K562 (cell line): ENCODE results near the gene MASP1.

ENCODE experiments used
- TF ChIP-seq, protein P1 (sequence below), 3 experiments: IDR thresholded peaks in 2 of 3; conservative IDR thresholded peaks in 1 of 3; 2 replicates each; pipeline ENCODE4 v1.5.1; 2011 to 2012; ENCODE audit warnings: low read length in 3 of 3, mild to moderate bottlenecking in 3 of 3, control low read depth in 2 of 3, improper control_type of control experiment in 1 of 3, inconsistent platforms in 1 of 3, low read depth in 1 of 3, mixed read lengths in 1 of 3, moderate library complexity in 1 of 3; ENCODE audit not compliant: insufficient read depth in 2 of 3
- TF ChIP-seq, protein P2 (sequence below): fragments of 450-650 bp; IDR thresholded peaks from 2 replicates; pipeline ENCODE4 v1.6.1; 2017; ENCODE audit warnings: antibody characterized with exemption, mild to moderate bottlenecking

GRCh38 chr3:187257471-187257870 lies 34.1 kb downstream of the MASP1 start:
- TF ChIP-seq, protein P1, sequence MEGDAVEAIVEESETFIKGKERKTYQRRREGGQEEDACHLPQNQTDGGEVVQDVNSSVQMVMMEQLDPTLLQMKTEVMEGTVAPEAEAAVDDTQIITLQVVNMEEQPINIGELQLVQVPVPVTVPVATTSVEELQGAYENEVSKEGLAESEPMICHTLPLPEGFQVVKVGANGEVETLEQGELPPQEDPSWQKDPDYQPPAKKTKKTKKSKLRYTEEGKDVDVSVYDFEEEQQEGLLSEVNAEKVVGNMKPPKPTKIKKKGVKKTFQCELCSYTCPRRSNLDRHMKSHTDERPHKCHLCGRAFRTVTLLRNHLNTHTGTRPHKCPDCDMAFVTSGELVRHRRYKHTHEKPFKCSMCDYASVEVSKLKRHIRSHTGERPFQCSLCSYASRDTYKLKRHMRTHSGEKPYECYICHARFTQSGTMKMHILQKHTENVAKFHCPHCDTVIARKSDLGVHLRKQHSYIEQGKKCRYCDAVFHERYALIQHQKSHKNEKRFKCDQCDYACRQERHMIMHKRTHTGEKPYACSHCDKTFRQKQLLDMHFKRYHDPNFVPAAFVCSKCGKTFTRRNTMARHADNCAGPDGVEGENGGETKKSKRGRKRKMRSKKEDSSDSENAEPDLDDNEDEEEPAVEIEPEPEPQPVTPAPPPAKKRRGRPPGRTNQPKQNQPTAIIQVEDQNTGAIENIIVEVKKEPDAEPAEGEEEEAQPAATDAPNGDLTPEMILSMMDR (IDR thresholded peaks at IDR 0.05 in 2 of 3, conservative IDR thresholded peaks at IDR 0.05 in 1 of 3; ENCODE audit: insufficient read depth in 2 of 3, low read depth in 1 of 3, low read length in 3 of 3): no peak
- TF ChIP-seq, protein P2, sequence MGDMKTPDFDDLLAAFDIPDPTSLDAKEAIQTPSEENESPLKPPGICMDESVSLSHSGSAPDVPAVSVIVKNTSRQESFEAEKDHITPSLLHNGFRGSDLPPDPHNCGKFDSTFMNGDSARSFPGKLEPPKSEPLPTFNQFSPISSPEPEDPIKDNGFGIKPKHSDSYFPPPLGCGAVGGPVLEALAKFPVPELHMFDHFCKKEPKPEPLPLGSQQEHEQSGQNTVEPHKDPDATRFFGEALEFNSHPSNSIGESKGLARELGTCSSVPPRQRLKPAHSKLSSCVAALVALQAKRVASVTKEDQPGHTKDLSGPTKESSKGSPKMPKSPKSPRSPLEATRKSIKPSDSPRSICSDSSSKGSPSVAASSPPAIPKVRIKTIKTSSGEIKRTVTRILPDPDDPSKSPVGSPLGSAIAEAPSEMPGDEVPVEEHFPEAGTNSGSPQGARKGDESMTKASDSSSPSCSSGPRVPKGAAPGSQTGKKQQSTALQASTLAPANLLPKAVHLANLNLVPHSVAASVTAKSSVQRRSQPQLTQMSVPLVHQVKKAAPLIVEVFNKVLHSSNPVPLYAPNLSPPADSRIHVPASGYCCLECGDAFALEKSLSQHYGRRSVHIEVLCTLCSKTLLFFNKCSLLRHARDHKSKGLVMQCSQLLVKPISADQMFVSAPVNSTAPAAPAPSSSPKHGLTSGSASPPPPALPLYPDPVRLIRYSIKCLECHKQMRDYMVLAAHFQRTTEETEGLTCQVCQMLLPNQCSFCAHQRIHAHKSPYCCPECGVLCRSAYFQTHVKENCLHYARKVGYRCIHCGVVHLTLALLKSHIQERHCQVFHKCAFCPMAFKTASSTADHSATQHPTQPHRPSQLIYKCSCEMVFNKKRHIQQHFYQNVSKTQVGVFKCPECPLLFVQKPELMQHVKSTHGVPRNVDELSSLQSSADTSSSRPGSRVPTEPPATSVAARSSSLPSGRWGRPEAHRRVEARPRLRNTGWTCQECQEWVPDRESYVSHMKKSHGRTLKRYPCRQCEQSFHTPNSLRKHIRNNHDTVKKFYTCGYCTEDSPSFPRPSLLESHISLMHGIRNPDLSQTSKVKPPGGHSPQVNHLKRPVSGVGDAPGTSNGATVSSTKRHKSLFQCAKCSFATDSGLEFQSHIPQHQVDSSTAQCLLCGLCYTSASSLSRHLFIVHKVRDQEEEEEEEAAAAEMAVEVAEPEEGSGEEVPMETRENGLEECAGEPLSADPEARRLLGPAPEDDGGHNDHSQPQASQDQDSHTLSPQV: no peak
